GM18520 (cell line): ENCODE results near the gene MEGF9.

Source experiments
- ATAC-seq: cut with Tn5 transposase; IDR thresholded peaks from one replicate; pipeline ENCODE4 v1.9.1; 2021; ENCODE audit not compliant: unreplicated experiment

The MEGF9 gene

GRCh38 chr9:120627073-120627472, 87.2 kb downstream of the MEGF9 start:
- no peak for ATAC-seq

GRCh38 chr9:120626512-120626911, 87.8 kb downstream of the MEGF9 start:
- no peak for ATAC-seq

- ATAC-seq: no peak
Observed at GRCh38 chr9:120625222-120625621, 89.0 kb downstream of the MEGF9 start.

DNA sequence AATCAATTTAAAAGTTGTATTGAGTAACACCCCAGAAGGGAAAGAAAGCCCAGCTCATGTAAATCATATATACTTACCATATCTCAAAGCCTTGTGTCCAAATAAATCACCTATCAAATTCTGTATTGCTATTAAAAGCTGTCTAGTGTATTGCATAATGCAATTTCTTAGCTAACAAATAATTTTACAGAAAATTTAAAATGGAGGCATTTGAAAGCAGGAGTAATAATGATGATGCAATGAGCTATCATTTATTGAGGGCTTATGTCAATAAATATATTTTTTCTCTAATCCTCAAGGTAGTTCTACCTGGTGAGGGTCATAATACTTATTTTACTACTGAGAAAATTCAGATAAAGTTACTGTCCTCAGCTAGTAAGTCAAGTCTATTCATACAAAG, 91.5 kb downstream of the MEGF9 start:
- no peak for ATAC-seq

- no peak for ATAC-seq
Observed at GRCh38 chr9:120621941-120622340, 92.3 kb downstream of the MEGF9 start.

DNA sequence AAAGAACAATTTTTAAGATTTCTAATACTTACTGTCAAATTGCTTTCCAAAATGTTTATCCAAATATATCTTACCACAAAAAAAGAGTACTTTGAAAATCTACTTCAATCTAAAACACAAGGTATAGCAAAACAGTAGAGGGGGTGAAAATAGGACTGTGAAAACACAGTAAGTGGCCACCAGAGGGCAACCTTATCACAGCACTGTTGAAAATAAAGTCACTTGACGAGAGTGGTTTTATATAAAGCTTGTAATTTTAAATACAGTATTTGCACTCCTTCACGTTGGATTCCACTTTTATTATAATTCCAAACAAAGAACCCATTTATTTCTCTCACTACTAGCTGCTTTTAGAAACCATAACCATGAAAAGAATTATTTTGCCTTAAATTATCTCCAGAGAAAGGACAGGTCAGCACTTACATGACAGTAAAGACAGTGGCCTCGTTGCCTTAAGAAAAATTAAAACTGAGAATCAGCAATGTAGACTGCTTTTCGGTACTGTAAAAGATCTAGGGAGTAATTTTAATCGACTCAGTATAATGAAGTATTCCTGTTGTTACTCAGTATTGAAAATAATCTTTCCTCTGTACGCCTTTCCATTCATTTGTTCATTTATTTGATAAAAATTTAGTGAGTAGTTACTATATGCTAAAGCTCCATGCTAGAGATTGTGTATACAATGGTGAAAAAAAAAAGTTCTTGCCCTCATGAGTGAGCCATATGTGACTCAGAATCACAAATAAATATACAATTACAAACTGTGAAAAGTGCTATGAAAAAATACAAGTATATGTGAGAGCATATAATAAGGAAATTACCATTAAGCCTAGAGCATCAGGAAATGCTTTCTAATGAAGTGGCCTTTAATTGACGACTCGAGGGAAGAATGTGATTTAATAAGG, 94.3 kb downstream of the MEGF9 start:
- ATAC-seq: peak; percentile 58

DNA sequence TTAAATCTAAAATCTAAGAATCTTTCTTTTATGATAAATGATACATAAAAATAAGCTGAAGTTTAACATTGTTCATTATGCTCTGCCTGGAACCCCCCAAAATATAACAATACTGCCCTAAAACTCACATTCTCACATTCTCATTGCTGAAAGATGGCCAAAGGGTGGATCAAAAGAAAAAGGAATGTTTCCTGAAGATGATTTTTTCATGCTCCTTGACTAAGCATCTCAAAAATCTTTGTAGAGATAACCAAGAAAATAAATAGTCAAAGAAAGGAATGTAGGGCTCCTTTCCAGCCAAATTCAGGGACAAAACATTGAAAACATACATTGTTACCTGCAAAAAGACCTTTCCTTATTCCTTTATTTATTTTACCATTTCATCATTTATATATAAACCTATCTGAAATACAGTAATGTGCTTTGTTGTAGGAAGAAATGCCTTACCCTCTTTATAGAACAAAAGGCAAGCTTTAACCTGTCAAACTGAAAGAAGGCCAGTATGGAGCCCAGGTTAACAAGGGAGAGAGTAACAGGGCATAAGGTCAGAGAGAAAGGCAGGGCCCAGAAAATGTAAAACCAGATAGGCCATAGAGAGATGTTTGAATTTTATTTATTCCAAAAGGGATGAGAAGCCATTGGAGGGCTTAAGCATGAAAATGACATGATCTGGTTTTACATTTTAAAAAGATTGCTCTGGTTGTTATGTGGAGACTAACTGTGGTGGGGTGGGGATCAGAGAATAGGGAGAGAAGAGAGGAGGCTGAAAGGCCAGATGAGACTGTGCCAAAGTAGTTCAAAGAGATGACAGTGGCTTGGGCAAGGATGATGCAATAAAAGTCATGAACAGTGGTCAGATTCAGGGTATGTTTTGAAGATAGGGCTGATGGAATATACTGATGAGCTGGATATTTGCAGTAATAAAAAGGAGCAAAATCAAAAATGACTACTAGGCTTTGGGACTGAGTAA, 97.0 kb downstream of the MEGF9 start:
- ATAC-seq: no peak

- ATAC-seq: no peak
Observed at GRCh38 chr9:120612218-120612617, 102.1 kb downstream of the MEGF9 start.

DNA sequence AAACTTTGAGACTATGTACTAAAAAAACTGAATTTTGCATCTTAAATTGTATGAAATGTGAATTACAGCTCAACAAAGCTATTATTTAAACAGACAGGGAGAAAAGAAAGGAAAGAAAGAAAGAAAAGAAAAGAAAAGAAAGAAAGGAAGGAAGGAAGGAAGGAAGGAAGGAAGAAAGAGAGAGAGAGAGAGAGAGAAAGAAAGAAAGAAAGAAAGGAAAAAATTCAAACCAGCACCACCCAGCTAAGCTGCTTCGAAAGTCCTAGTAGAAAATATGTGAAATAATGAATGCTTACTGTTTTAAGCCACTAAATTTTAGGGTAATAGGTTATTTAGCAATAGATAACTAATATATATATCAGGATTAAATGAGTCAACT, 102.6 kb downstream of the MEGF9 start:
- ATAC-seq: no peak

GRCh38 chr9:120610975-120611689, 103.1 kb downstream of the MEGF9 start:
- no peak for ATAC-seq

DNA sequence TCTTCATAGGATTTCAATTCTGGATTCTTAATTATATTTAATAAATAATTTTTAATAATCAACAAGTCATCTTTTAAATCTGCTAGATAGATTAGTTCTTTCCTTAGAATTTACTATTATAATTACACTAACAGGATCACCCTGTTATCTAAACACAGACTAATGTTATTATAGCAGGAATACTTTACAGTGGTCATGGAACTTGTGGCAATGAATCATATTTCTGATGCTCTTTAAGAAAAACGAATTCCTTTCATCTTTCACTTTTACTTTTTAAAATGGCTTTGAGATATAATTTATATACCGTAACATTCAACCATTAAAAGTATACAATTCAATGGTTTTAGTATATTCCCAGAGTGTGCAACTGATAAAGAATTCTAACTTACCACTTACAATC, 104.6 kb downstream of the MEGF9 start:
- no peak for ATAC-seq

GRCh38 chr9:120608421-120608820, 105.8 kb downstream of the MEGF9 start:
- ATAC-seq: no peak

- ATAC-seq: no peak
Observed at GRCh38 chr9:120603591-120603990, 110.7 kb downstream of the MEGF9 start.

- no peak for ATAC-seq
Observed at GRCh38 chr9:120603010-120603409, 111.3 kb downstream of the MEGF9 start.

GRCh38 chr9:120593955-120594277, 120.4 kb downstream of the MEGF9 start:
- no peak for ATAC-seq

- no peak for ATAC-seq
Observed at GRCh38 chr9:120593250-120593954, 120.9 kb downstream of the MEGF9 start.

DNA sequence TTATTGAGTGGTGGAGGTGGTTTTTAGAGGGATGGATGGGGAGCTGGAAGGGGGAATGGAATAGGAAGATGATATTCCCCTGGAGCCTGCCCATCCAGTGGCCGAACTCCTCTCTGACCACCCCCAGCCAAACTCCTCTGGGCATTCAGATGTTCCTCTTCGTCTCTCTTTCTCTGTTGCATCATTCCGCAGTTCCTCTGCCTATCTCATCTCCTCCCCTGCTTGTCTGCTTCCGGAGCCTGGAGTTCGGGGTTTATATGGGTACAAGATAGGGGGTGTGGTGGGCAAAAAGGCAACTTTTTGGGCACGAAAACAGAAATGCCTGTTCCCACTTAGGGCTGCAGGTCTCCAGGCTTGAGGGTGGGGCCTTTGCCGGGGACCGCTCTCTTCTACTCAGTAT, 122.1 kb downstream of the MEGF9 start:
- ATAC-seq: no peak

- no peak for ATAC-seq
Observed at GRCh38 chr9:120587328-120587727, 126.9 kb downstream of the MEGF9 start.

DNA sequence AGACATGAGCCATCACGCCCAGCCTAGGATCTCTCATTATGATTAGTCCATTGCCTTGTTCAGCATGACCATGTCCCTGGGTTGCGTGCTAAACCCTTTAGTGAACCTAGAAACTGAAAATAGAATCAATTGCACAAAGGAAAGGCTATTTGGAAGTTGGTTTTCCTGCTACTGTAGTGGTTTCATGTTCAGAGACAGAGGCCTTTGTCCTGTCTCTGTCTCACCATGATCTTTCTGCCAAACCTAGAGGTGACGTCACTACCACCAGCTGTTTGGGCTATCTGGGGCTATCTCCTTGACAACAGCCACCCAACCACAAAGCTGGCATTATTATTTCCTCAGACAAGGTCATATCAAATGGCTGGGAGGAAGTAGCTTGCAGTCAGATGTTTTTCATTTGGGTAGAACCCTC, 130.3 kb downstream of the MEGF9 start:
- ATAC-seq: peak; percentile 64

DNA sequence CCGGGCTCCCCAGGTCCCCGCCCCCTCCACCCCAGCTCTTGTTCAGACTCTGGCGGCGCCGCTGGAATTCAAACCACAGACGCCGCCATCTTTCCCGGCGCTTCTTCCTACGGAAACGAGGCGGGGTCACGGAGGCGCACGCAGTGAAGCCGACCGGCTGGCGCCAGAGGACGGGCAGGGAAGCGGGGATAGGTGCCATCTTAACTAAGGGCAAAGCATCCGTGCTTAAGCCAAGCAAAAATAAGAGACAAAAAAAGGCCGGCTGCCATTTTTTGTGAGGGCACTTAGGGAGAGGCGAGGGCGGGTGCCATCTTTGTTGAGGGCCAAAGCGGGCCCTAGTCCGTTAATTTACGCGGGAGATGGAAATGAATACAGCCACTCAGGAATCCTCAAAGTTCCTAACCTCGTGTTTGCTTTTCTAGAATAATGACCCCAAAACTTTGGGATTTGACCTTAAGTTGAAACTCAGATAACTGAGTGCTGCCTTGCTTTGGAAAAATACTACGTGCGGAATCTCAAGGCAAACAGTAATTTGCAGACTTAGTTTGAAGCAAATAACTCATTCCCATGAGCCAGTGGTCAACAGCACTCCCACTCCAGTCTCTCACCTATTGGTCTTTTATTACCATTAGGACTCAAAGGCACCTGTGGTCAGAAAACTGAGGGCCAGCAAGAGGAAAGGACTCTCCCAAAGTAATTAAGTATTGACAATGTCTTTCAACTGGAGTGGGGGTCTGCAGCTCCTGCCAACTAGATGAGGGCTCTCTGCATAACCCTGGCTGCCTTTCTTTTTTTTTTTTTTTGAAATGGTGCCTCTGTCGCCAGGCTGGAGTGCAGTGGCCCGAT, 134.0 kb downstream of the MEGF9 start, which contains the start of gene CDK5RAP2:
Gene CDK5RAP2, minus strand, starts transcription at position 117 of the 846 bp plus-strand sequence. CDS start 189 bp downstream, outside the sequence.
- peak; percentile 79 for ATAC-seq
